CD14-positive monocyte (primary cell): ENCODE measurements around the gene MACROH2A1. TPM values are rescaled to one million over a fixed set of nuclear protein-coding genes. Genes with fewer than 3 reads are reported as not detected.
A peak's percentile ranks its signal among the peaks of the same experiment; 100 is the strongest.

Source experiments
- DNase-seq, 3 donors: peaks; one replicate each; pipeline ENCODE4 v3.0.0-alpha.2; 2011 to 2022
- H2AFZ ChIP-seq: 2 replicates; pipeline ENCODE4 v1.6.0; 2012; ENCODE audit warnings: mild to moderate bottlenecking, low read depth, low read length, inconsistent platforms; ENCODE audit not compliant: insufficient read depth, poor library complexity, severe bottlenecking
- H3K27ac ChIP-seq, 2 donors: 1 replicate in 1 of 2; 2 replicates in 1 of 2; pipeline ENCODE4 v1.5.1; 2012 to 2013; ENCODE audit warnings: low read length in 2 of 2, control low read depth in 1 of 2, inconsistent platforms in 1 of 2, low read depth in 1 of 2, mild to moderate bottlenecking in 1 of 2
- H3K27me3 ChIP-seq, 2 donors: one replicate each; pipeline versions ENCODE4 v1.6.0 to v1.6.1; 2011 to 2013; ENCODE audit warnings: low read length in 2 of 2; ENCODE audit not compliant: control insufficient read depth in 2 of 2, insufficient read depth in 2 of 2
- H3K36me3 ChIP-seq, 2 donors: replicated peaks in 1 of 2; 1 replicate in 1 of 2; 2 replicates in 1 of 2; pipeline versions ENCODE4 v1.5.1 to v1.6.1; 2012 to 2013; ENCODE audit warnings: low read length in 2 of 2, control low read depth in 1 of 2, inconsistent platforms in 1 of 2, mild to moderate bottlenecking in 1 of 2; ENCODE audit not compliant: insufficient read depth in 2 of 2, control insufficient read depth in 1 of 2
- H3K4me1 ChIP-seq, 2 donors: 1 replicate in 1 of 2; 2 replicates in 1 of 2; pipeline versions ENCODE4 v1.5.1 to v1.6.1; 2012 to 2013; ENCODE audit warnings: low read length in 2 of 2, control low read depth in 1 of 2, inconsistent platforms in 1 of 2, mild to moderate bottlenecking in 1 of 2, moderate library complexity in 1 of 2; ENCODE audit not compliant: insufficient read depth in 2 of 2, control insufficient read depth in 1 of 2
- H3K4me2 ChIP-seq: replicated peaks from 2 replicates; pipeline ENCODE3; 2012; ENCODE audit warnings: low read length, moderate library complexity, mild to moderate bottlenecking; ENCODE audit not compliant: poor library complexity, severe bottlenecking; ENCODE audit errors: extremely low read depth
- H3K4me3 ChIP-seq, 3 experiments: fragments of 200-600 bp in 1 of 3; sonication (generic) in 1 of 3; replicated peaks in 1 of 3; 1 replicate in 2 of 3; 2 replicates in 1 of 3; pipeline ENCODE4 v1.5.1; 2011 to 2013; ENCODE audit warnings: low read length in 3 of 3, mild to moderate bottlenecking in 3 of 3, control low read depth in 2 of 3, low read depth in 2 of 3, inconsistent platforms in 1 of 3, moderate library complexity in 1 of 3
- H3K79me2 ChIP-seq: 2 replicates; pipeline ENCODE4 v1.6.0; 2012; ENCODE audit warnings: mild to moderate bottlenecking, control low read depth, inconsistent platforms, low read length, moderate library complexity; ENCODE audit not compliant: insufficient read depth
- H3K9ac ChIP-seq: 2 replicates; pipeline ENCODE4 v1.6.0; 2017; ENCODE audit warnings: low read length, mild to moderate bottlenecking; ENCODE audit not compliant: insufficient read depth, poor library complexity, severe bottlenecking
- H3K9me3 ChIP-seq, 2 donors: replicated peaks in 1 of 2; 1 replicate in 1 of 2; 2 replicates in 1 of 2; pipeline versions ENCODE4 v1.5.1 to v1.6.1; 2012 to 2013; ENCODE audit warnings: low read length in 2 of 2, control low read depth in 1 of 2; ENCODE audit not compliant: control insufficient read depth in 1 of 2, insufficient read depth in 1 of 2
- H4K20me1 ChIP-seq: 2 replicates; pipeline ENCODE4 v1.6.0; 2012; ENCODE audit warnings: mild to moderate bottlenecking, low read length, control low read depth, moderate library complexity; ENCODE audit not compliant: insufficient read depth
- H3K27ac Mint-ChIP-seq, 7 donors: one replicate each; pipeline ENCODE4 v1.8.0; 2020; ENCODE audit warnings: mild to moderate bottlenecking in 7 of 7, mixed read lengths in 7 of 7, moderate library complexity in 6 of 7, inconsistent platforms in 2 of 7
- H3K27me3 Mint-ChIP-seq, 3 donors: one replicate each; pipeline ENCODE4 v1.8.0; 2021 to 2022; ENCODE audit warnings: low read depth in 3 of 3, mild to moderate bottlenecking in 3 of 3, mixed read lengths in 3 of 3, moderate library complexity in 3 of 3, inconsistent platforms in 1 of 3
- H3K36me3 Mint-ChIP-seq, 2 donors: one replicate each; pipeline ENCODE4 v1.8.0; 2020; ENCODE audit warnings: mixed read lengths in 2 of 2, inconsistent platforms in 1 of 2, mild to moderate bottlenecking in 1 of 2
- H3K4me1 Mint-ChIP-seq: one replicate; pipeline ENCODE4 v1.8.0; 2020; ENCODE audit warnings: mild to moderate bottlenecking, mixed read lengths
- H3K4me3 Mint-ChIP-seq, 2 donors: one replicate each; pipeline ENCODE4 v1.8.0; 2020; ENCODE audit warnings: mild to moderate bottlenecking in 2 of 2, mixed read lengths in 2 of 2, moderate library complexity in 1 of 2
- H3K9me3 Mint-ChIP-seq, 7 donors: one replicate each; pipeline ENCODE4 v1.8.0; 2020 to 2022; ENCODE audit warnings: mixed read lengths in 7 of 7, mild to moderate bottlenecking in 6 of 7, moderate library complexity in 6 of 7, inconsistent platforms in 2 of 7
- WGBS: methylation state at CpG from one replicate; pipeline ENCODE4 v1.1.5; 2013; ENCODE audit warnings: missing lambda C conversion rate; ENCODE audit not compliant: insufficient coverage; 5-methylcytosine and 5-hydroxymethylcytosine counted together
- intact Hi-C, 2 donors: fragments of 100-400 bp; cut with micrococcal nuclease; formaldehyde crosslinking; loops; one replicate each; pipeline versions ENCODE4 v1.15.0 to v1.15.1; 2023
- polyA plus RNA-seq, 3 donors: library from polyadenylated mRNA; depleted of rRNA in 1 of 3; unstranded in 2 of 3; stranded (reverse) in 1 of 3; fragments of 300-500 nt in 2 of 3; fragments of >200 nt in 1 of 3; fragmentation: Illumina TruSeq in 2 of 3; gene quantifications; 1 replicate in 2 of 3; 2 replicates in 1 of 3; pipeline ENCODE4 v1.2.3, GENCODE V29; 2012 to 2021
- TF ChIP-seq, protein P1 (sequence below): fragments of 200-600 bp; IDR thresholded peaks from one replicate; pipeline ENCODE4 v1.8.0; 2022; ENCODE audit warnings: antibody characterized with exemption, mild to moderate bottlenecking

Gene MACROH2A1
- polyA plus RNA-seq, 3 donors: 352 to 443 (median 440) TPM

DNA sequence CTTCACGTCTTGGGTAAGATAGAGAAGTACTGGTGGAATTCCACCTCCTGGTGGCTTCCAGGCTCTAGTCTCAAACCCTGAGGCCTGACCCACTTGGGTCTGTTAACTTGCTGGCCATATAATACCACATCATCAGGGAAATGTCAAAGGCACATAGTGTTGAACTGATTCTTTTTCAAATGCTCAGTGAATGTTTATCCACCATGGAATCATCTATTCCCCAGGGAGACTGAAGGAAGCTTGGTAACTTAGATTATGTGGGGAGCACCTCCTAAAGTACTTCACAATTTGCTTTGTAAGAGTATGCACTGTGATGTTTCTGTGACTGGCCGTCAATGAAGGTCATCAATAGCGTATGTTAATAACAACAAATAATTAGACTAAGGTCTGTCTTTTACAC, 16.1 kb downstream of the MACROH2A1 start:
- TF ChIP-seq, protein P1, sequence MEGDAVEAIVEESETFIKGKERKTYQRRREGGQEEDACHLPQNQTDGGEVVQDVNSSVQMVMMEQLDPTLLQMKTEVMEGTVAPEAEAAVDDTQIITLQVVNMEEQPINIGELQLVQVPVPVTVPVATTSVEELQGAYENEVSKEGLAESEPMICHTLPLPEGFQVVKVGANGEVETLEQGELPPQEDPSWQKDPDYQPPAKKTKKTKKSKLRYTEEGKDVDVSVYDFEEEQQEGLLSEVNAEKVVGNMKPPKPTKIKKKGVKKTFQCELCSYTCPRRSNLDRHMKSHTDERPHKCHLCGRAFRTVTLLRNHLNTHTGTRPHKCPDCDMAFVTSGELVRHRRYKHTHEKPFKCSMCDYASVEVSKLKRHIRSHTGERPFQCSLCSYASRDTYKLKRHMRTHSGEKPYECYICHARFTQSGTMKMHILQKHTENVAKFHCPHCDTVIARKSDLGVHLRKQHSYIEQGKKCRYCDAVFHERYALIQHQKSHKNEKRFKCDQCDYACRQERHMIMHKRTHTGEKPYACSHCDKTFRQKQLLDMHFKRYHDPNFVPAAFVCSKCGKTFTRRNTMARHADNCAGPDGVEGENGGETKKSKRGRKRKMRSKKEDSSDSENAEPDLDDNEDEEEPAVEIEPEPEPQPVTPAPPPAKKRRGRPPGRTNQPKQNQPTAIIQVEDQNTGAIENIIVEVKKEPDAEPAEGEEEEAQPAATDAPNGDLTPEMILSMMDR: no peak
- H3K9ac ChIP-seq: no peak overlapping the region
- DNase-seq: no peak
- H3K27ac ChIP-seq: peak overlapping the region in 1 of 2 donors; percentile 69
- no peak overlapping the region for H3K4me3 Mint-ChIP-seq
- no peaks in the 10 kb centered on the region for H3K9me3 ChIP-seq
- H4K20me1 ChIP-seq: peaks cover 74% of the 10 kb centered on the region
- peaks cover 82 to 86% of the 10 kb centered on the region in 2 donors for H3K4me1 ChIP-seq
- no peak overlapping the region for H3K4me2 ChIP-seq
- peaks cover 0 to 5% (median 0%) of the 10 kb centered on the region in 7 donors for H3K9me3 Mint-ChIP-seq
- 80% methylated on average over 1 of the region's 3 CpGs for WGBS
- H3K4me1 Mint-ChIP-seq: peaks cover 90% of the 10 kb centered on the region
- H3K4me3 ChIP-seq: no peak overlapping the region
- H3K36me3 ChIP-seq: peaks cover 72 to 74% of the 10 kb centered on the region in 2 donors
- no peak overlapping the region for H2AFZ ChIP-seq
- H3K36me3 Mint-ChIP-seq: peaks cover 87 to 92% of the 10 kb centered on the region in 2 donors
- no peaks in the 10 kb centered on the region for H3K27me3 Mint-ChIP-seq
- H3K27me3 ChIP-seq: no peaks in the 10 kb centered on the region
- intact Hi-C loops: no loop called here
- peak overlapping the region; percentile 66 to 95 (median 80) for H3K27ac Mint-ChIP-seq
- peaks cover 95% of the 10 kb centered on the region for H3K79me2 ChIP-seq

DNA sequence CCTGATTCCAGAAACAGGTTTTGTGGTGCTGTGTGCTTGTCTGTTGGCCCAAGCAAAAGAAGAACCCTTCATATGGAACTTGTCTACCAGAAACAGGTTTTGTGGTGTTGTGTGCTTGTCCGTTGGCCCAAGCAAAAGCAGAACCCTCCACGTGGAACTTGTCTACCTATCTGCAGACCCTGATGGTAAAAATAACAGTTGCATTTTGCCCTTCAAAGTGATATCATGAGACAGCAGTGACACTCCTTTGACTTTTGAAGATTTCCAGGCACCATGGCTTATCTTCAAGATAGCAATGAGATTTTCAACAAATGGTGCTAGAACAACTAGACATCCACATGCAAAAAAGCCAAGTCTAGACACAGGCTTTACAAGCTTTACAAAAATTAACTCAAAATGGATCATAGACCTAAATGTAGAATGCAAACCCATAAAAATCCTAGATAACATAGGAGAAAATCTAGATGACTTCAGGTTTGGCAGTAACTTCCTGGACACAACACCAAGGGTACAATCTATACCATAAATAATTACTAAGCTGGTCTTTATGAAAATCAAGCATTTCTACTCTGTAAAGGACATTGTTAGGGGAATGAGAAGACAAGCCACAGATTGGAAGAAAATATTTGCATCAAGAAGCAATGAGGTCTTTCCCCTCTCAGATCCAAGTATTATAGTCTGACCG, 16.8 kb downstream of the MACROH2A1 start:
- H2AFZ ChIP-seq: no peak overlapping the region
- peaks cover 81% of the 10 kb centered on the region for H4K20me1 ChIP-seq
- H3K36me3 Mint-ChIP-seq: peaks cover 88 to 92% of the 10 kb centered on the region in 2 donors
- peak overlapping the region in 1 of 2 donors; percentile 69 for H3K27ac ChIP-seq
- peaks cover 0 to 5% (median 0%) of the 10 kb centered on the region in 7 donors for H3K9me3 Mint-ChIP-seq
- H3K27me3 ChIP-seq: no peaks in the 10 kb centered on the region
- 100% methylated on average over 1 of the region's 3 CpGs for WGBS
- no peak overlapping the region for H3K4me3 Mint-ChIP-seq
- H3K9ac ChIP-seq: no peak overlapping the region
- H3K79me2 ChIP-seq: peaks cover 95% of the 10 kb centered on the region
- H3K27me3 Mint-ChIP-seq: no peaks in the 10 kb centered on the region
- TF ChIP-seq, protein P1: no peak
- peaks cover 75 to 81% of the 10 kb centered on the region in 2 donors for H3K36me3 ChIP-seq
- peaks cover 82 to 86% of the 10 kb centered on the region in 2 donors for H3K4me1 ChIP-seq
- peak overlapping the region in 6 of 7 donors; percentile 27 to 95 (median 78) for H3K27ac Mint-ChIP-seq
- H3K9me3 ChIP-seq: no peaks in the 10 kb centered on the region
- no peak for DNase-seq
- H3K4me1 Mint-ChIP-seq: peaks cover 90% of the 10 kb centered on the region
- H3K4me2 ChIP-seq: no peak overlapping the region
- intact Hi-C loops: no loop called here
- no peak overlapping the region for H3K4me3 ChIP-seq
